Gastrocnemius medialis (tissue), 4 donors: Measurements from ENCODE around the gene BCL2A1.

Experiments used
- CTCF ChIP-seq, 5 experiments: fragments of 450-650 bp in 3 of 5; fragments of 200-600 bp in 2 of 5; sonication (generic) in 2 of 5; IDR thresholded peaks in 4 of 5; conservative IDR thresholded peaks in 1 of 5; 1 replicate in 4 of 5; 2 replicates in 1 of 5; pipeline ENCODE4 v1.5.1; 2016 to 2019; ENCODE audit warnings: antibody characterized with exemption in 5 of 5, mild to moderate bottlenecking in 3 of 5, moderate library complexity in 3 of 5
- POLR2A ChIP-seq, 2 donors: fragments of 450-650 bp; IDR thresholded peaks; one replicate each; pipeline ENCODE4 v1.6.1; 2017; ENCODE audit warnings: antibody characterized with exemption in 2 of 2, mild to moderate bottlenecking in 2 of 2, moderate library complexity in 2 of 2

- no peak for TF ChIP-seq CTCF (IDR thresholded peaks at IDR 0.05 in 4 of 5, conservative IDR thresholded peaks at IDR 0.05 in 1 of 5)
- no peak for TF ChIP-seq POLR2A (IDR thresholded peaks at IDR 0.05)
Observed at GRCh38 chr15:79987969-79988368, 17.0 kb upstream of the BCL2A1 start.
